ENCODE results near the gene ATOH8. TPM values are rescaled to one million over a fixed set of nuclear protein-coding genes. Genes with fewer than 3 reads are reported as not detected.

ATOH8 gene
- total and polyA plus RNA-seq, 2 donors from 2014 or later, result 11.2 to 18.6 TPM

- Histone ChIP-seq H3K27me3 (ENCODE audit: control insufficient read depth, insufficient read depth, low read length) (no peaks in the 10 kb centered on the region), H3K9ac (ENCODE audit: low read length in 3 of 3) (no peak overlapping the region), H3K27ac (ENCODE audit: low read depth in 2 of 2, low read length in 2 of 2) (no peak overlapping the region), H3K4me1 (ENCODE audit: control insufficient read depth in 2 of 3, insufficient read depth in 2 of 3, low read depth in 1 of 3, low read length in 3 of 3) (peaks cover 0 to 8% (median 4%) of the 10 kb centered on the region in 3 donors), H3K36me3 (ENCODE audit: control insufficient read depth in 2 of 3, insufficient read depth in 3 of 3, low read length in 3 of 3) (no peaks in the 10 kb centered on the region), H3K4me3 (ENCODE audit: low read length in 3 of 3) (no peak overlapping the region), H3K9me3 (ENCODE audit: control insufficient read depth in 2 of 3, insufficient read depth in 1 of 3, low read length in 3 of 3) (no peaks in the 10 kb centered on the region)
- intact Hi-C loops (cut with DNase I), result no loop called here
- DNase-seq (peak in 1 of 5 donors; percentile 59), FAIRE-seq (no peak)
- no peak for TF ChIP-seq CTCF (IDR thresholded peaks at IDR 0.05; ENCODE audit: borderline replicate concordance, extremely low read depth, insufficient read depth)
Observed at GRCh38 chr2:85780316-85781012, 26.7 kb downstream of the ATOH8 start.

GRCh38 chr2:85781013-85781332 lies 27.2 kb downstream of the ATOH8 start:
- DNase-seq, result no peak
- Histone ChIP-seq H3K27me3 (ENCODE audit: control insufficient read depth, insufficient read depth, low read length) (no peaks in the 10 kb centered on the region), H3K9me3 (ENCODE audit: control insufficient read depth in 2 of 3, insufficient read depth in 1 of 3, low read length in 3 of 3) (no peaks in the 10 kb centered on the region), H3K9ac (ENCODE audit: low read length in 3 of 3) (no peak overlapping the region), H3K4me1 (ENCODE audit: control insufficient read depth in 2 of 3, insufficient read depth in 2 of 3, low read depth in 1 of 3, low read length in 3 of 3) (peaks cover 0 to 8% (median 6%) of the 10 kb centered on the region in 3 donors), H3K4me3 (ENCODE audit: low read length in 3 of 3) (no peak overlapping the region), H3K36me3 (ENCODE audit: control insufficient read depth in 2 of 3, insufficient read depth in 3 of 3, low read length in 3 of 3) (no peaks in the 10 kb centered on the region), H3K27ac (ENCODE audit: low read depth in 2 of 2, low read length in 2 of 2) (no peak overlapping the region)
- FAIRE-seq, result no peak
- intact Hi-C loops (cut with DNase I), result no loop called here
- no peak for TF ChIP-seq CTCF (IDR thresholded peaks at IDR 0.05; ENCODE audit: borderline replicate concordance, extremely low read depth, insufficient read depth)

GRCh38 chr2:85783796-85784195 lies 30.0 kb downstream of the ATOH8 start:
- no peak for FAIRE-seq
- no peaks in the 10 kb centered on the region for H3K36me3 ChIP-seq (ENCODE audit: control insufficient read depth in 2 of 3, insufficient read depth in 3 of 3, low read length in 3 of 3)

More at GRCh38 chr2:85783796-85784195, 30.0 kb downstream of the ATOH8 start:
- no peaks in the 10 kb centered on the region for H3K9me3 ChIP-seq (ENCODE audit: control insufficient read depth in 2 of 3, insufficient read depth in 1 of 3, low read length in 3 of 3)
- H3K27me3 ChIP-seq (ENCODE audit: control insufficient read depth, insufficient read depth, low read length), result no peaks in the 10 kb centered on the region
- H3K27ac ChIP-seq (ENCODE audit: low read depth in 2 of 2, low read length in 2 of 2), result no peak overlapping the region
- no peak for TF ChIP-seq CTCF (IDR thresholded peaks at IDR 0.05; ENCODE audit: borderline replicate concordance, extremely low read depth, insufficient read depth)
- H3K4me3 ChIP-seq (ENCODE audit: low read length in 3 of 3), result no peak overlapping the region
- peaks cover 0 to 6% (median 3%) of the 10 kb centered on the region in 3 donors for H3K4me1 ChIP-seq (ENCODE audit: control insufficient read depth in 2 of 3, insufficient read depth in 2 of 3, low read depth in 1 of 3, low read length in 3 of 3)
- DNase-seq, result peak in 1 of 5 donors; percentile 12
- no peak overlapping the region for H3K9ac ChIP-seq (ENCODE audit: low read length in 3 of 3)
- intact Hi-C loops (cut with DNase I), result no loop called here
